SK-N-SH (cell line): ENCODE measurements around the gene TMPRSS15. TPM values are rescaled to one million over a fixed set of nuclear protein-coding genes. Genes with fewer than 3 reads are reported as not detected.

Source experiments
- CTCF ChIA-PET: fragments of 300-600, 350-600 bp; formaldehyde crosslinking; extraction: SDS; loops from one replicate; lab custom pipeline; 2021; lab: Yijun Ruan, JAX
- POLR2A ChIA-PET: fragments of 350-600 bp; sonication (Branson Sonifier 250); formaldehyde crosslinking; extraction: SDS; loops from one replicate; lab custom pipeline; 2020; ENCODE audit warnings: antibody characterized with exemption, inconsistent platforms; lab: Yijun Ruan, JAX
- DNase-seq: peaks from one replicate; pipeline ENCODE4 v3.0.0; 2012
- H2AFZ ChIP-seq: fragments of 200-600 bp; sonication (generic); 2 replicates; pipeline ENCODE4 v1.8.1; 2016; ENCODE audit warnings: antibody characterized with exemption, mild to moderate bottlenecking, low read depth
- H3F3A ChIP-seq: fragments of 200-600 bp; sonication (generic); replicated peaks from 2 replicates; pipeline ENCODE3; 2016; ENCODE audit warnings: antibody characterized with exemption, mild to moderate bottlenecking; ENCODE audit not compliant: insufficient read depth
- H3K27ac ChIP-seq, 2 experiments: fragments of 200-500 bp in 1 of 2; fragments of 200-600 bp in 1 of 2; sonication (Bioruptor generic) in 1 of 2; sonication (generic), shearing (Covaris generic) in 1 of 2; 2 replicates each; pipeline versions ENCODE4 v1.5.1 to v1.6.1; 2014 to 2016; ENCODE audit warnings: low read depth in 2 of 2, inconsistent platforms in 1 of 2, low read length in 1 of 2, mild to moderate bottlenecking in 1 of 2, mixed read lengths in 1 of 2
- H3K27me3 ChIP-seq: fragments of 200-600 bp; sonication (generic), shearing (Covaris generic); 2 replicates; pipeline ENCODE4 v1.6.1; 2016; ENCODE audit warnings: mixed run types; ENCODE audit not compliant: insufficient read depth
- H3K36me3 ChIP-seq, 2 experiments: fragments of 200-500 bp in 1 of 2; fragments of 200-600 bp in 1 of 2; sonication (Bioruptor generic) in 1 of 2; sonication (generic) in 1 of 2; replicated peaks in 1 of 2; 2 replicates each; pipeline versions ENCODE3 to v1.5.1; 2014 to 2016; ENCODE audit warnings: low read length in 1 of 2, mild to moderate bottlenecking in 1 of 2; ENCODE audit not compliant: insufficient read depth in 2 of 2, control insufficient read depth in 1 of 2
- H3K4me1 ChIP-seq, 2 experiments: fragments of 200-500 bp in 1 of 2; fragments of 200-600 bp in 1 of 2; sonication (Bioruptor generic) in 1 of 2; sonication (generic), shearing (Covaris generic) in 1 of 2; 2 replicates each; pipeline versions ENCODE4 v1.5.1 to v1.6.1; 2014 to 2016; ENCODE audit warnings: low read depth in 1 of 2, low read length in 1 of 2, mixed run types in 1 of 2; ENCODE audit not compliant: insufficient read depth in 2 of 2, control insufficient read depth in 1 of 2
- H3K4me2 ChIP-seq: fragments of 200-600 bp; sonication (generic), shearing (Covaris generic); 2 replicates; pipeline ENCODE4 v1.6.1; 2017; ENCODE audit warnings: mixed run types
- H3K4me3 ChIP-seq, 2 experiments: fragments of 200-500 bp in 1 of 2; fragments of 200-600 bp in 1 of 2; sonication (Bioruptor generic) in 1 of 2; sonication (generic), shearing (Covaris generic) in 1 of 2; 2 replicates each; pipeline versions ENCODE4 v1.5.1 to v1.8.1; 2014 to 2016; ENCODE audit warnings: low read depth in 2 of 2, inconsistent platforms in 1 of 2, low read length in 1 of 2, mild to moderate bottlenecking in 1 of 2, mixed read lengths in 1 of 2, moderate library complexity in 1 of 2
- H3K79me2 ChIP-seq: fragments of 200-600 bp; sonication (generic); 2 replicates; pipeline ENCODE4 v1.8.1; 2017; ENCODE audit warnings: mild to moderate bottlenecking; ENCODE audit not compliant: insufficient read depth
- H3K9ac ChIP-seq: fragments of 200-600 bp; sonication (generic); 2 replicates; pipeline ENCODE4 v1.6.1; 2017; ENCODE audit warnings: mixed run types
- H3K9me2 ChIP-seq: fragments of 200-600 bp; sonication (generic); 2 replicates; pipeline ENCODE4 v1.6.1; 2017; ENCODE audit warnings: mixed run types
- H3K9me3 ChIP-seq: fragments of 200-600 bp; sonication (generic); 2 replicates; pipeline ENCODE4 v1.6.1; 2017; ENCODE audit warnings: mixed run types, mild to moderate bottlenecking, moderate library complexity
- H4K20me1 ChIP-seq: fragments of 200-600 bp; sonication (generic); 2 replicates; pipeline ENCODE4 v1.6.1; 2017; ENCODE audit warnings: mild to moderate bottlenecking, mixed run types; ENCODE audit not compliant: insufficient read depth
- EP300 ChIP-seq, 2 experiments: IDR thresholded peaks; 2 replicates each; pipeline versions ENCODE4 v1.4.0 to v1.6.1; 2012; ENCODE audit warnings: borderline replicate concordance in 1 of 2, low read depth in 1 of 2, low read length in 1 of 2
- FOXJ3 ChIP-seq: sonication (generic); formaldehyde crosslinking; IDR thresholded peaks from 2 replicates; pipeline ENCODE4 v1.5.1; 2020; ENCODE audit warnings: mild to moderate bottlenecking, missing genetic modification reagents
- FOXM1 ChIP-seq: IDR thresholded peaks from 2 replicates; pipeline ENCODE4 v1.4.0; 2012; ENCODE audit warnings: low read depth, mild to moderate bottlenecking
- GABPA ChIP-seq: IDR thresholded peaks from 2 replicates; pipeline ENCODE4 v1.4.0; 2012; ENCODE audit warnings: low read depth, mild to moderate bottlenecking
- NRF1 ChIP-seq: IDR thresholded peaks from 2 replicates; pipeline ENCODE4 v1.6.1; 2012; ENCODE audit warnings: low read depth, mild to moderate bottlenecking, low read length
- POLR2AphosphoS5 ChIP-seq: IDR thresholded peaks from 2 replicates; pipeline ENCODE4 v1.6.1; 2012; ENCODE audit warnings: low read depth, low read length
- RFX5 ChIP-seq: IDR thresholded peaks from 2 replicates; pipeline ENCODE4 v1.6.1; 2012; ENCODE audit warnings: mild to moderate bottlenecking, improper control_type of control experiment, low read length
- SIN3A ChIP-seq: IDR thresholded peaks from 2 replicates; pipeline ENCODE4 v1.6.1; 2012; ENCODE audit warnings: low read depth, mild to moderate bottlenecking, low read length, moderate library complexity, borderline replicate concordance
- TCF12 ChIP-seq: IDR thresholded peaks from 2 replicates; pipeline ENCODE4 v1.4.0; 2012
- TEAD4 ChIP-seq: IDR thresholded peaks from 2 replicates; pipeline ENCODE4 v1.4.0; 2012; ENCODE audit warnings: mild to moderate bottlenecking, borderline replicate concordance; ENCODE audit not compliant: insufficient read depth
- WGBS: methylation state at CpG from one replicate; pipeline ENCODE4 v1.1.6; 2017; ENCODE audit warnings: low lambda C conversion rate; 5-methylcytosine and 5-hydroxymethylcytosine counted together
- polyA plus RNA-seq, 3 experiments: library from polyadenylated mRNA; depleted of rRNA; stranded (reverse); fragments of >200 nt; gene quantifications; 2 replicates each; pipeline ENCODE4 v1.2.3, GENCODE V29; 2012
- TF ChIP-seq, protein P1 (sequence below): IDR thresholded peaks from 2 replicates; pipeline ENCODE4 v1.4.0; 2012; ENCODE audit warnings: low read depth, borderline replicate concordance
- TF ChIP-seq, protein P2 (sequence below): fragments of 150-350 bp; IDR thresholded peaks from 2 replicates; pipeline ENCODE4 v1.6.1; 2016; ENCODE audit warnings: mild to moderate bottlenecking, low read depth, low read length
- TF ChIP-seq, protein P3 (sequence below): fragments of 200-600 bp; sonication (generic); IDR thresholded peaks from 2 replicates; pipeline ENCODE4 v1.6.1; 2017; ENCODE audit warnings: antibody characterized with exemption, mild to moderate bottlenecking, moderate library complexity
- TF ChIP-seq, protein P4 (sequence below): IDR thresholded peaks from 2 replicates; pipeline ENCODE4 v1.4.0; 2012; ENCODE audit warnings: low read depth, borderline replicate concordance
- TF ChIP-seq, protein P5 (sequence below): fragments of 150-350 bp; IDR thresholded peaks from 2 replicates; pipeline ENCODE4 v1.6.1; 2017; ENCODE audit warnings: antibody characterized with exemption, low read length, low read depth, borderline replicate concordance

The TMPRSS15 gene
- polyA plus RNA-seq, 1 of the 3 experiments (the other 2 are of a cell fraction) = 0.03 TPM

DNA sequence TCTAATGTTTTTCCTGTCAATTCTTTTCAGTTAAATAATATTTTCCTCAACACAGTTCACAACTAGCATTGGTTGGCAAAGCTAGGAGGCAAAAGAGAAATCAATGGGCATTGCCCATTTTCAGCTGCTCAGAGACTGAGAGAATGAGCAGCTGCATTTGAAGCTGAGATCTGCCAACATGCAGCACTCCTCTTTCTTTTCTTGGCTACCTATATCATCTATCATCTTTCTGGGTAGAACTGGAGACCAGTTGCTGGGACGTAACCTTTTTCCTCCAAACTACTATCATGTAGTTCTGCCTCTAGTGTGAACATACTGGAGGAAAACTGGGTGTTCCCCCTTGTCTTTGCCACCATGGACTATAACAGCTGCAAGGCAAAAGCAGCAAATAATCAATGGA lies 136.1 kb downstream of the TMPRSS15 start:
- Histone ChIP-seq H3K79me2 (no peaks in the 10 kb centered on the region), H3F3A (no peaks in the 10 kb centered on the region), H3K9me3 (no peaks in the 10 kb centered on the region), H3K27me3 (no peaks in the 10 kb centered on the region), H3K4me3 (no peak overlapping the region), H3K4me2 (no peak overlapping the region), H3K9me2 (no peaks in the 10 kb centered on the region), H3K27ac (no peak overlapping the region), H3K4me1 (no peaks in the 10 kb centered on the region), H3K9ac (no peak overlapping the region), H2AFZ (no peak overlapping the region), H3K36me3 (no peaks in the 10 kb centered on the region), H4K20me1 (no peaks in the 10 kb centered on the region)
- ChIA-PET CTCF (interaction anchor here (1.8 kb wide), 1 partner anchor 8 kb away, joined by 6 read pairs; no protein-coding TSS in a partner anchor), POLR2A (no interaction called here)
- 0% methylated on average over 1 of the region's 1 CpG for WGBS
- DNase-seq = no peak
- no peak for TF ChIP-seq RFX5
- TF ChIP-seq, protein P1, sequence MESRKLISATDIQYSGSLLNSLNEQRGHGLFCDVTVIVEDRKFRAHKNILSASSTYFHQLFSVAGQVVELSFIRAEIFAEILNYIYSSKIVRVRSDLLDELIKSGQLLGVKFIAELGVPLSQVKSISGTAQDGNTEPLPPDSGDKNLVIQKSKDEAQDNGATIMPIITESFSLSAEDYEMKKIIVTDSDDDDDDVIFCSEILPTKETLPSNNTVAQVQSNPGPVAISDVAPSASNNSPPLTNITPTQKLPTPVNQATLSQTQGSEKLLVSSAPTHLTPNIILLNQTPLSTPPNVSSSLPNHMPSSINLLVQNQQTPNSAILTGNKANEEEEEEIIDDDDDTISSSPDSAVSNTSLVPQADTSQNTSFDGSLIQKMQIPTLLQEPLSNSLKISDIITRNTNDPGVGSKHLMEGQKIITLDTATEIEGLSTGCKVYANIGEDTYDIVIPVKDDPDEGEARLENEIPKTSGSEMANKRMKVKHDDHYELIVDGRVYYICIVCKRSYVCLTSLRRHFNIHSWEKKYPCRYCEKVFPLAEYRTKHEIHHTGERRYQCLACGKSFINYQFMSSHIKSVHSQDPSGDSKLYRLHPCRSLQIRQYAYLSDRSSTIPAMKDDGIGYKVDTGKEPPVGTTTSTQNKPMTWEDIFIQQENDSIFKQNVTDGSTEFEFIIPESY = no peak
- TF ChIP-seq, protein P2, sequence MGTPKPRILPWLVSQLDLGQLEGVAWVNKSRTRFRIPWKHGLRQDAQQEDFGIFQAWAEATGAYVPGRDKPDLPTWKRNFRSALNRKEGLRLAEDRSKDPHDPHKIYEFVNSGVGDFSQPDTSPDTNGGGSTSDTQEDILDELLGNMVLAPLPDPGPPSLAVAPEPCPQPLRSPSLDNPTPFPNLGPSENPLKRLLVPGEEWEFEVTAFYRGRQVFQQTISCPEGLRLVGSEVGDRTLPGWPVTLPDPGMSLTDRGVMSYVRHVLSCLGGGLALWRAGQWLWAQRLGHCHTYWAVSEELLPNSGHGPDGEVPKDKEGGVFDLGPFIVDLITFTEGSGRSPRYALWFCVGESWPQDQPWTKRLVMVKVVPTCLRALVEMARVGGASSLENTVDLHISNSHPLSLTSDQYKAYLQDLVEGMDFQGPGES = no peak
- no peak for TF ChIP-seq TCF12
- no peak for TF ChIP-seq TEAD4
- TF ChIP-seq, protein P3, sequence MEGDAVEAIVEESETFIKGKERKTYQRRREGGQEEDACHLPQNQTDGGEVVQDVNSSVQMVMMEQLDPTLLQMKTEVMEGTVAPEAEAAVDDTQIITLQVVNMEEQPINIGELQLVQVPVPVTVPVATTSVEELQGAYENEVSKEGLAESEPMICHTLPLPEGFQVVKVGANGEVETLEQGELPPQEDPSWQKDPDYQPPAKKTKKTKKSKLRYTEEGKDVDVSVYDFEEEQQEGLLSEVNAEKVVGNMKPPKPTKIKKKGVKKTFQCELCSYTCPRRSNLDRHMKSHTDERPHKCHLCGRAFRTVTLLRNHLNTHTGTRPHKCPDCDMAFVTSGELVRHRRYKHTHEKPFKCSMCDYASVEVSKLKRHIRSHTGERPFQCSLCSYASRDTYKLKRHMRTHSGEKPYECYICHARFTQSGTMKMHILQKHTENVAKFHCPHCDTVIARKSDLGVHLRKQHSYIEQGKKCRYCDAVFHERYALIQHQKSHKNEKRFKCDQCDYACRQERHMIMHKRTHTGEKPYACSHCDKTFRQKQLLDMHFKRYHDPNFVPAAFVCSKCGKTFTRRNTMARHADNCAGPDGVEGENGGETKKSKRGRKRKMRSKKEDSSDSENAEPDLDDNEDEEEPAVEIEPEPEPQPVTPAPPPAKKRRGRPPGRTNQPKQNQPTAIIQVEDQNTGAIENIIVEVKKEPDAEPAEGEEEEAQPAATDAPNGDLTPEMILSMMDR = no peak
- no peak for TF ChIP-seq FOXM1
- no peak for TF ChIP-seq FOXJ3 (CRISPR knock-in tag)
- TF ChIP-seq, protein P4, sequence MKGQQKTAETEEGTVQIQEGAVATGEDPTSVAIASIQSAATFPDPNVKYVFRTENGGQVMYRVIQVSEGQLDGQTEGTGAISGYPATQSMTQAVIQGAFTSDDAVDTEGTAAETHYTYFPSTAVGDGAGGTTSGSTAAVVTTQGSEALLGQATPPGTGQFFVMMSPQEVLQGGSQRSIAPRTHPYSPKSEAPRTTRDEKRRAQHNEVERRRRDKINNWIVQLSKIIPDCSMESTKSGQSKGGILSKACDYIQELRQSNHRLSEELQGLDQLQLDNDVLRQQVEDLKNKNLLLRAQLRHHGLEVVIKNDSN = no peak
- TF ChIP-seq NRF1 = no peak
- TF ChIP-seq, protein P5, sequence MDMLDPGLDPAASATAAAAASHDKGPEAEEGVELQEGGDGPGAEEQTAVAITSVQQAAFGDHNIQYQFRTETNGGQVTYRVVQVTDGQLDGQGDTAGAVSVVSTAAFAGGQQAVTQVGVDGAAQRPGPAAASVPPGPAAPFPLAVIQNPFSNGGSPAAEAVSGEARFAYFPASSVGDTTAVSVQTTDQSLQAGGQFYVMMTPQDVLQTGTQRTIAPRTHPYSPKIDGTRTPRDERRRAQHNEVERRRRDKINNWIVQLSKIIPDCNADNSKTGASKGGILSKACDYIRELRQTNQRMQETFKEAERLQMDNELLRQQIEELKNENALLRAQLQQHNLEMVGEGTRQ = no peak
- TF ChIP-seq POLR2AphosphoS5 = no peak
- TF ChIP-seq EP300 (IDR thresholded peaks at IDR 0.05; ENCODE audit: borderline replicate concordance in 1 of 2, low read depth in 1 of 2, low read length in 1 of 2) = no peak
- TF ChIP-seq GABPA = no peak
- TF ChIP-seq SIN3A = no peak
- TF ChIP-seq, all 33 proteins: peak for 0
